ENCODE data around the gene SYTL3. TPM values are rescaled to one million over a fixed set of nuclear protein-coding genes. Genes with fewer than 3 reads are reported as not detected.

Gene SYTL3
- total and polyA plus RNA-seq, 5 experiments from 2014 or later: 11.1 to 16.1 (median 15.7) TPM

GRCh38 chr6:158804207-158804606 is 154.4 kb downstream of the SYTL3 start:
- Mint-ChIP-seq H3K4me3 (peak overlapping the region; percentile 62 to 86 (median 80)), H3K27ac (peak overlapping the region; percentile 77 to 97 (median 88)), H3K9me3 (no peaks in the 10 kb centered on the region), H3K36me3 (peaks cover 0 to 26% (median 8%) of the 10 kb centered on the region in 3 donors), H3K27me3 (no peaks in the 10 kb centered on the region), H3K4me1 (peaks cover 50 to 96% (median 92%) of the 10 kb centered on the region in 4 donors)
- DNase-seq (no peak), ATAC-seq (no peak)
- POLR2A ChIA-PET: interaction anchor here (1.0 to 1.7 kb wide), 8 partner anchors 9 to 111 kb away, joined by 3 to 21 read pairs (median 6); partner anchors contain the start of gene EZR

GRCh38 chr6:158805698-158806377 is 156.0 kb downstream of the SYTL3 start:
- peaks cover 0 to 40% (median 14%) of the 10 kb centered on the region in 3 donors for H3K36me3 Mint-ChIP-seq
- ATAC-seq (no peak), DNase-seq (no peak)
- POLR2A ChIA-PET: interaction anchor here (0.7 to 1.4 kb wide), 2 partner anchors 8 to 64 kb away, joined by 3 to 5 read pairs; no protein-coding TSS in a partner anchor
- H3K27ac Mint-ChIP-seq: peak overlapping the region in 8 of 10 donors; percentile 21 to 97 (median 68)
- H3K4me3 Mint-ChIP-seq: peak overlapping the region in 8 of 10 donors; percentile 20 to 62 (median 57)
- H3K9me3 Mint-ChIP-seq: no peaks in the 10 kb centered on the region
- H3K4me1 Mint-ChIP-seq: peaks cover 53 to 96% (median 92%) of the 10 kb centered on the region in 4 donors
- H3K27me3 Mint-ChIP-seq: no peaks in the 10 kb centered on the region

- Mint-ChIP-seq H3K4me1 (peaks cover 48 to 98% (median 94%) of the 10 kb centered on the region in 4 donors), H3K36me3 (peaks cover 0 to 49% (median 15%) of the 10 kb centered on the region in 3 donors), H3K27me3 (no peaks in the 10 kb centered on the region), H3K27ac (peak overlapping the region; percentile 56 to 97 (median 82)), H3K9me3 (no peaks in the 10 kb centered on the region), H3K4me3 (peak overlapping the region in 9 of 10 donors; percentile 20 to 73 (median 54))
- DNase-seq: no peak
- no peak for ATAC-seq
- POLR2A ChIA-PET: interaction anchor here (0.6 to 2.9 kb wide), 7 partner anchors 9 to 62 kb away, joined by 3 to 37 read pairs (median 7); partner anchors contain the start of gene EZR
Measured at GRCh38 chr6:158807515-158808441, 157.9 kb downstream of the SYTL3 start.

- POLR2A ChIA-PET: interaction anchor here (1.1 to 2.9 kb wide), 7 partner anchors 9 to 62 kb away, joined by 3 to 37 read pairs (median 7); partner anchors contain the start of gene EZR
- DNase-seq: no peak
- no peaks in the 10 kb centered on the region for H3K9me3 Mint-ChIP-seq
- H3K27me3 Mint-ChIP-seq: no peaks in the 10 kb centered on the region
- H3K4me3 Mint-ChIP-seq: peak overlapping the region; percentile 22 to 76 (median 53)
- peaks cover 53 to 98% (median 95%) of the 10 kb centered on the region in 4 donors for H3K4me1 Mint-ChIP-seq
- peaks cover 0 to 55% (median 20%) of the 10 kb centered on the region in 3 donors for H3K36me3 Mint-ChIP-seq
- peak overlapping the region; percentile 66 to 97 (median 85) for H3K27ac Mint-ChIP-seq
- no peak for ATAC-seq
Measured at GRCh38 chr6:158808442-158808833, 158.6 kb downstream of the SYTL3 start.

- peak; percentile 62 to 72 for ATAC-seq
- Mint-ChIP-seq H3K4me1 (peaks cover 52 to 98% (median 96%) of the 10 kb centered on the region in 4 donors), H3K27ac (peak overlapping the region; percentile 67 to 97 (median 85)), H3K9me3 (no peaks in the 10 kb centered on the region), H3K4me3 (peak overlapping the region in 9 of 10 donors; percentile 41 to 76 (median 63)), H3K27me3 (no peaks in the 10 kb centered on the region), H3K36me3 (peaks cover 0 to 60% (median 24%) of the 10 kb centered on the region in 3 donors)
- POLR2A ChIA-PET: interaction anchor here (1.1 to 2.9 kb wide), 7 partner anchors 8 to 61 kb away, joined by 3 to 37 read pairs (median 7); partner anchors contain the start of gene EZR
- DNase-seq: peak in 5 of 10 donors; percentile 48 to 76 (median 54)
Measured at GRCh38 chr6:158808941-158809678, 159.3 kb downstream of the SYTL3 start.

GRCh38 chr6:158810155-158811095 is 160.6 kb downstream of the SYTL3 start:
- no peak for ATAC-seq
- Mint-ChIP-seq H3K27me3 (no peaks in the 10 kb centered on the region), H3K9me3 (no peaks in the 10 kb centered on the region), H3K36me3 (peaks cover 0 to 71% (median 24%) of the 10 kb centered on the region in 3 donors), H3K27ac (peak overlapping the region; percentile 34 to 97 (median 54)), H3K4me3 (peak overlapping the region in 8 of 10 donors; percentile 5 to 46 (median 34)), H3K4me1 (peaks cover 56 to 98% (median 98%) of the 10 kb centered on the region in 4 donors)
- DNase-seq: no peak
- POLR2A ChIA-PET: interaction anchor here (1.3 to 2.8 kb wide), 4 partner anchors 9 to 59 kb away, joined by 3 to 21 read pairs (median 10); partner anchors contain the start of gene EZR

- POLR2A ChIA-PET: interaction anchor here (1.2 to 2.5 kb wide), 5 partner anchors 9 to 57 kb away, joined by 3 to 29 read pairs (median 5); no protein-coding TSS in a partner anchor
- H3K4me3 Mint-ChIP-seq: peak overlapping the region in 9 of 10 donors; percentile 59 to 99 (median 93)
- H3K9me3 Mint-ChIP-seq: no peaks in the 10 kb centered on the region
- H3K27me3 Mint-ChIP-seq: no peaks in the 10 kb centered on the region
- peaks cover 53 to 98% (median 96%) of the 10 kb centered on the region in 4 donors for H3K4me1 Mint-ChIP-seq
- DNase-seq: no peak
- peaks cover 0 to 70% (median 24%) of the 10 kb centered on the region in 3 donors for H3K36me3 Mint-ChIP-seq
- no peak for ATAC-seq
- H3K27ac Mint-ChIP-seq: peak overlapping the region; percentile 46 to 100 (median 97)
Measured at GRCh38 chr6:158812611-158813010, 162.8 kb downstream of the SYTL3 start.

GRCh38 chr6:158813032-158813431 is 163.2 kb downstream of the SYTL3 start:
- Mint-ChIP-seq H3K27me3 (no peaks in the 10 kb centered on the region), H3K4me3 (peak overlapping the region; percentile 36 to 99 (median 92)), H3K27ac (peak overlapping the region; percentile 46 to 100 (median 97)), H3K36me3 (peaks cover 0 to 66% (median 24%) of the 10 kb centered on the region in 3 donors), H3K9me3 (no peaks in the 10 kb centered on the region), H3K4me1 (peaks cover 52 to 98% (median 93%) of the 10 kb centered on the region in 4 donors)
- DNase-seq: no peak
- POLR2A ChIA-PET: interaction anchor here (1.1 to 2.5 kb wide), 7 partner anchors 9 to 98 kb away, joined by 3 to 29 read pairs (median 5); no protein-coding TSS in a partner anchor
- no peak for ATAC-seq

Data from naive thymus-derived CD8-positive, alpha-beta T cell (primary cell).